ENCODE results near the gene ATP1A3.

DNA sequence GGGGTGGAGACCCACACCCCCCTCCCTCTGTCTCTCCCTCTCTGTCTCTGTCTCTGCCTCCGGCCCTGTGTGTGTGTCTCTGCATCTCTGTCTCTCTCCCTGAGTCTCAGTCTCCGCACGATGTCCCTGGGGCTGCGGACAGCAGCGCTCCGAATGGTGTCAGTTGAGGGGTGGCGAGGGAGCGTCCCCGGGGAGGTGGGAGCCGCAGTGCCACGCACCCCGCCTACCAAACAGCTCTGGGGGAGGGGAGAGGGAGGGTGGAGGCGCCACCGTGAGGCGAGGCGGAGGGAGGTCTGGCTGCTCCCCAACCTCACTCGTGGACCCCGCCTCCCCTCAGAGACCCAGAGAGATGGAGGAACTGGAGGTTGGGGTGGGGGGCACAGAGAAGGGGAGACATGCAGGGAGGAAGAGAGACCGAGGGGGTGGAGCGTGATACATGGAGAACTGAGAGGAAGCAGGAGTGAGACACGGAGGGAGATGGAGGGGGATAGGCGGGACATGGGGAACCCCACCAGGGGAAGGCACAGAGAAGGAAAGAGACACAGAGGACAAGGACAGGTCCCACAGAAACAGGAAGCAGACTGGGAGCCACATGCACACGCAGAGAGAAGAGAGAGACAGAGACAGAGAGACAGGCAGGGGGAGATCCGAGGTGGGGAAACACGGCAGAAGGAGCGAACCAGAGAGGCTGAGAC is 73.0 kb downstream of the ATP1A3 start:
- TF ChIP-seq POLR2A (IDR thresholded peaks at IDR 0.05), result no peak
- TF ChIP-seq, protein P1, sequence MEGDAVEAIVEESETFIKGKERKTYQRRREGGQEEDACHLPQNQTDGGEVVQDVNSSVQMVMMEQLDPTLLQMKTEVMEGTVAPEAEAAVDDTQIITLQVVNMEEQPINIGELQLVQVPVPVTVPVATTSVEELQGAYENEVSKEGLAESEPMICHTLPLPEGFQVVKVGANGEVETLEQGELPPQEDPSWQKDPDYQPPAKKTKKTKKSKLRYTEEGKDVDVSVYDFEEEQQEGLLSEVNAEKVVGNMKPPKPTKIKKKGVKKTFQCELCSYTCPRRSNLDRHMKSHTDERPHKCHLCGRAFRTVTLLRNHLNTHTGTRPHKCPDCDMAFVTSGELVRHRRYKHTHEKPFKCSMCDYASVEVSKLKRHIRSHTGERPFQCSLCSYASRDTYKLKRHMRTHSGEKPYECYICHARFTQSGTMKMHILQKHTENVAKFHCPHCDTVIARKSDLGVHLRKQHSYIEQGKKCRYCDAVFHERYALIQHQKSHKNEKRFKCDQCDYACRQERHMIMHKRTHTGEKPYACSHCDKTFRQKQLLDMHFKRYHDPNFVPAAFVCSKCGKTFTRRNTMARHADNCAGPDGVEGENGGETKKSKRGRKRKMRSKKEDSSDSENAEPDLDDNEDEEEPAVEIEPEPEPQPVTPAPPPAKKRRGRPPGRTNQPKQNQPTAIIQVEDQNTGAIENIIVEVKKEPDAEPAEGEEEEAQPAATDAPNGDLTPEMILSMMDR (IDR thresholded peaks at IDR 0.05), result no peak
